Upper lobe of left lung (tissue), 4 donors: ENCODE measurements around the gene ESYT1.

Experiments used
- CTCF ChIP-seq, 6 experiments: fragments of 450-650 bp in 4 of 6; fragments of 200-600 bp in 2 of 6; sonication (generic) in 2 of 6; IDR thresholded peaks; one replicate each; pipeline ENCODE4 v1.5.1; 2016 to 2019; ENCODE audit warnings: antibody characterized with exemption in 6 of 6
- EP300 ChIP-seq, 4 donors: sonication (generic); formaldehyde crosslinking; IDR thresholded peaks; one replicate each; pipeline ENCODE4 v1.5.1; 2017; ENCODE audit warnings: antibody characterized with exemption in 4 of 4, control low read depth in 2 of 4

GRCh38 chr12:56137853-56138571 is 9.9 kb downstream of the ESYT1 start:
- TF ChIP-seq CTCF (IDR thresholded peaks at IDR 0.05), result no peak
- no peak for TF ChIP-seq EP300 (IDR thresholded peaks at IDR 0.05)
